GM13977 (cell line): Measurements from ENCODE around the gene LUM.

Source experiments
- DNase-seq: peaks from one replicate; pipeline ENCODE4 v3.0.0; 2012; ENCODE audit warnings: low spot score
- CTCF ChIP-seq: IDR thresholded peaks from 2 replicates; pipeline ENCODE4 v1.5.1; 2012; ENCODE audit warnings: mild to moderate bottlenecking, control low read depth; ENCODE audit not compliant: insufficient read depth; ENCODE audit errors: extremely low read depth, missing control alignments
- in situ Hi-C: fragments of 300-500 bp; cut with MboI; formaldehyde crosslinking; loops from one replicate; pipeline ENCODE4 v1.12.0; 2022; ENCODE audit warnings: low sequenced_read_pairs, low pct_unique_long_range_greater_than_20kb, mixed read lengths, inconsistent platforms; ENCODE audit not compliant: unreplicated experiment

LUM gene

GRCh38 chr12:91127751-91128150 lies 16.5 kb upstream of the LUM start:
- DNase-seq: no peak
- TF ChIP-seq CTCF: no peak
- in situ Hi-C loops: no loop called here

- in situ Hi-C loops: no loop called here
- no peak for TF ChIP-seq CTCF
- DNase-seq: no peak
These were observed 16.0 kb upstream of the LUM start for GRCh38 chr12:91127306-91127705.

- no peak for DNase-seq
These were observed 15.2 kb upstream of the LUM start for GRCh38 chr12:91126516-91126915.

GRCh38 chr12:91123236-91123916 lies 12.1 kb upstream of the LUM start:
- in situ Hi-C loops: no loop called here
- TF ChIP-seq CTCF: no peak
- no peak for DNase-seq

More at GRCh38 chr12:91126516-91126915, 15.2 kb upstream of the LUM start:
- in situ Hi-C loops: no loop called here
- no peak for TF ChIP-seq CTCF

- in situ Hi-C loops: no loop called here
- TF ChIP-seq CTCF: no peak
- no peak for DNase-seq
These were observed 9.5 kb upstream of the LUM start for GRCh38 chr12:91120781-91121180.

GRCh38 chr12:91119089-91119488 lies 7.8 kb upstream of the LUM start:
- in situ Hi-C loops: no loop called here
- DNase-seq: no peak
- TF ChIP-seq CTCF: no peak

- in situ Hi-C loops: no loop called here
- DNase-seq: no peak
- TF ChIP-seq CTCF: no peak
These were observed 2.3 kb upstream of the LUM start for GRCh38 chr12:91113621-91114020.
